ENCODE results near the gene NBPF1.

GRCh38 chr1:16617778-16618580 lies 4.6 kb upstream of the NBPF1 start:
- no peak for TF ChIP-seq CTCF (IDR thresholded peaks at IDR 0.05)
- no peak for TF ChIP-seq ZFX (IDR thresholded peaks at IDR 0.05; ENCODE audit: borderline replicate concordance)

Measured in 22Rv1 (cell line).